ENCODE measurements around the gene MAPK11. TPM values are rescaled to one million over a fixed set of nuclear protein-coding genes. Genes with fewer than 3 reads are reported as not detected.

MAPK11 gene
- total RNA-seq, 1 experiment from 2014 or later, result 19.3 TPM

DNA sequence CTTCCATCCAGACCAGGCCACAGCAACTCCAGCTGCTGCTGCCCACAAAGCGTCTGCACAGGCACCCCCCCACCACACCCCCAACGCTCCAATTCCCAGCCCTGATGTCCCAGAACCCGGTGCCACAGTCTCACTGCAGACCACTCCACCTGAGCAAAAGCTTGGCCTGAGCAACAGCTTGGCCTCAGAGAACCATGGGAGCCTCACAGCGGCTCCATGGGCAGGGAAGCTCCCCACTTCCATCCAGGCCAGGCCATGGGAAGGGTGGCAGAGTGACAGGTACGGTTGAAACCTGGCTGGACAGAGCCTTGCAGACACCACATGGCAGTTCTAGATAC is 24.1 kb upstream of the MAPK11 start:
- peaks cover 57 to 70% of the 10 kb centered on the region in 2 experiments for H3K4me1 ChIP-seq (ENCODE audit: control insufficient read depth in 1 of 2, insufficient read depth in 2 of 2, low read length in 2 of 2)
- ATAC-seq, result peak; percentile 6

More for the DNA sequence above, 24.1 kb upstream of the MAPK11 start:
- DNase-seq (ENCODE audit: low read depth, low spot score), result no peak
- Histone ChIP-seq H3K27ac (ENCODE audit: low read depth, low read length) (peak overlapping the region; percentile 99), H2AFZ (ENCODE audit: low read depth, low read length, poor library complexity, severe bottlenecking) (no peak overlapping the region), H4K20me1 (ENCODE audit: insufficient read depth) (no peaks in the 10 kb centered on the region), H3K79me2 (ENCODE audit: insufficient read depth, low read length) (peaks cover 99% of the 10 kb centered on the region), H3K4me3 (replicated peaks in 1 of 2; ENCODE audit: low read depth in 1 of 2, low read length in 2 of 2) (peak overlapping the region; percentile 40 to 56), H3K9me3 (ENCODE audit: control insufficient read depth in 1 of 2, insufficient read depth in 1 of 2, low read depth in 1 of 2, low read length in 2 of 2) (no peaks in the 10 kb centered on the region), H3K27me3 (ENCODE audit: insufficient read depth, low read length) (no peaks in the 10 kb centered on the region), H3K4me2 (ENCODE audit: low read length) (peak overlapping the region; percentile 92), H3K9ac (ENCODE audit: low read length) (peak overlapping the region; percentile 73), H3K9me2 (ENCODE audit: insufficient read depth) (no peaks in the 10 kb centered on the region), H3K36me3 (ENCODE audit: control insufficient read depth in 1 of 2, insufficient read depth in 2 of 2, low read length in 2 of 2) (peaks cover 7 to 30% of the 10 kb centered on the region in 2 experiments; a peak in 3 of 4 replicates)
- RAD21 ChIA-PET (ENCODE audit: low non-redundant PET in 1 of 2, low total read pairs in 2 of 2, uncharacterized antibody in 2 of 2, unreplicated experiment in 2 of 2), result no interaction called here
- BruUV-seq (replicated peaks), result no TSS peak
- CTCF ChIA-PET, result interaction anchor here (0.9 kb wide), 1 partner anchor 18 kb away, joined by 3 read pairs; no protein-coding TSS in a partner anchor
- POLR2A ChIA-PET, result interaction anchor here (1.4 to 2.7 kb wide), 3 partner anchors 10 to 12 kb away, joined by 4 to 11 read pairs (median 6); no protein-coding TSS in a partner anchor
- intact Hi-C loops (cut with micrococcal nuclease), result no loop called here
- TF ChIP-seq ELF1 (IDR thresholded peaks at IDR 0.05; ENCODE audit: borderline replicate concordance, low read depth) (no peak), EZH2 (IDR thresholded peaks at IDR 0.05) (no peak), TCF7L2 (IDR thresholded peaks at IDR 0.05; ENCODE audit: borderline replicate concordance, extremely low read depth, insufficient read depth, insufficient read length) (no peak), POLR2AphosphoS5 (IDR thresholded peaks at IDR 0.05; ENCODE audit: low read depth, low read length) (no peak), SRF (IDR thresholded peaks at IDR 0.05; ENCODE audit: low read depth) (no peak), RAD21 (IDR thresholded peaks at IDR 0.05; ENCODE audit: low read depth) (no peak), SP1 (IDR thresholded peaks at IDR 0.05; ENCODE audit: low read depth) (no peak), ZNF274 (IDR thresholded peaks at IDR 0.05; ENCODE audit: low read depth, low read length) (no peak), JUND (IDR thresholded peaks at IDR 0.05) (no peak), CEBPB (IDR thresholded peaks at IDR 0.05; ENCODE audit: low read depth) (no peak), SIN3A (IDR thresholded peaks at IDR 0.05; ENCODE audit: low read depth) (no peak), CBX3 (IDR thresholded peaks at IDR 0.05; ENCODE audit: low read depth) (no peak), YY1 (IDR thresholded peaks at IDR 0.05; ENCODE audit: extremely low read depth, insufficient replicate concordance, low read depth, low read length) (no peak), ZFX (IDR thresholded peaks at IDR 0.05) (no peak)
- TF ChIP-seq, protein P1, sequence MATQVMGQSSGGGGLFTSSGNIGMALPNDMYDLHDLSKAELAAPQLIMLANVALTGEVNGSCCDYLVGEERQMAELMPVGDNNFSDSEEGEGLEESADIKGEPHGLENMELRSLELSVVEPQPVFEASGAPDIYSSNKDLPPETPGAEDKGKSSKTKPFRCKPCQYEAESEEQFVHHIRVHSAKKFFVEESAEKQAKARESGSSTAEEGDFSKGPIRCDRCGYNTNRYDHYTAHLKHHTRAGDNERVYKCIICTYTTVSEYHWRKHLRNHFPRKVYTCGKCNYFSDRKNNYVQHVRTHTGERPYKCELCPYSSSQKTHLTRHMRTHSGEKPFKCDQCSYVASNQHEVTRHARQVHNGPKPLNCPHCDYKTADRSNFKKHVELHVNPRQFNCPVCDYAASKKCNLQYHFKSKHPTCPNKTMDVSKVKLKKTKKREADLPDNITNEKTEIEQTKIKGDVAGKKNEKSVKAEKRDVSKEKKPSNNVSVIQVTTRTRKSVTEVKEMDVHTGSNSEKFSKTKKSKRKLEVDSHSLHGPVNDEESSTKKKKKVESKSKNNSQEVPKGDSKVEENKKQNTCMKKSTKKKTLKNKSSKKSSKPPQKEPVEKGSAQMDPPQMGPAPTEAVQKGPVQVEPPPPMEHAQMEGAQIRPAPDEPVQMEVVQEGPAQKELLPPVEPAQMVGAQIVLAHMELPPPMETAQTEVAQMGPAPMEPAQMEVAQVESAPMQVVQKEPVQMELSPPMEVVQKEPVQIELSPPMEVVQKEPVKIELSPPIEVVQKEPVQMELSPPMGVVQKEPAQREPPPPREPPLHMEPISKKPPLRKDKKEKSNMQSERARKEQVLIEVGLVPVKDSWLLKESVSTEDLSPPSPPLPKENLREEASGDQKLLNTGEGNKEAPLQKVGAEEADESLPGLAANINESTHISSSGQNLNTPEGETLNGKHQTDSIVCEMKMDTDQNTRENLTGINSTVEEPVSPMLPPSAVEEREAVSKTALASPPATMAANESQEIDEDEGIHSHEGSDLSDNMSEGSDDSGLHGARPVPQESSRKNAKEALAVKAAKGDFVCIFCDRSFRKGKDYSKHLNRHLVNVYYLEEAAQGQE (IDR thresholded peaks at IDR 0.05; ENCODE audit: low read depth), result no peak
- TF ChIP-seq, protein P2, sequence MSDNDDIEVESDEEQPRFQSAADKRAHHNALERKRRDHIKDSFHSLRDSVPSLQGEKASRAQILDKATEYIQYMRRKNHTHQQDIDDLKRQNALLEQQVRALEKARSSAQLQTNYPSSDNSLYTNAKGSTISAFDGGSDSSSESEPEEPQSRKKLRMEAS (IDR thresholded peaks at IDR 0.05), result no peak
